OCI-LY7 (cell line): ENCODE measurements around the gene FAM240B. TPM values are rescaled to one million over a fixed set of nuclear protein-coding genes. Genes with fewer than 3 reads are reported as not detected.

Experiments
- BruUV-seq: library from RNA; stranded (reverse); fragments of 400-500 nt; replicated peaks from 2 replicates; lab custom pipeline; 2021; lab: Mats Ljungman, UMichigan
- CTCF ChIA-PET: fragments of 300-600 bp; sonication (Branson Sonifier 250); formaldehyde crosslinking; loops from one replicate; lab custom pipeline; 2022; ENCODE audit warnings: antibody characterized with exemption; ENCODE audit not compliant: unreplicated experiment; lab: Charles Lee
- POLR2A ChIA-PET: fragments of 300-600 bp; sonication (Branson Sonifier 250); formaldehyde crosslinking; loops from one replicate; lab custom pipeline; 2022; ENCODE audit warnings: antibody characterized with exemption; lab: Charles Lee
- DNase-seq: peaks from one replicate; pipeline ENCODE4 v3.0.0-alpha.2; 2015; ENCODE audit warnings: low spot score
- H2AFZ ChIP-seq: fragments of 200-600 bp; sonication (generic), shearing (Covaris generic); 2 replicates; pipeline ENCODE4 v1.6.1; 2014; ENCODE audit warnings: mild to moderate bottlenecking, antibody characterized with exemption, low read length, moderate library complexity
- H3K27ac ChIP-seq: fragments of 200-600 bp; sonication (generic); 2 replicates; pipeline ENCODE4 v1.5.1; 2014; ENCODE audit warnings: mixed run types, low read depth, mild to moderate bottlenecking, moderate library complexity, low read length, inconsistent platforms; ENCODE audit not compliant: poor library complexity, severe bottlenecking
- H3K36me3 ChIP-seq: fragments of 200-600 bp; sonication (generic); 2 replicates; pipeline ENCODE4 v1.6.1; 2014; ENCODE audit warnings: mild to moderate bottlenecking, antibody characterized with exemption, low read length, moderate library complexity, mixed read lengths; ENCODE audit not compliant: insufficient read depth
- H3K4me1 ChIP-seq: fragments of 200-600 bp; sonication (generic); 2 replicates; pipeline ENCODE4 v1.5.1; 2014; ENCODE audit warnings: mild to moderate bottlenecking, low read length; ENCODE audit not compliant: insufficient read depth, poor library complexity, severe bottlenecking
- H3K4me2 ChIP-seq: fragments of 200-600 bp; sonication (generic); 2 replicates; pipeline ENCODE4 v1.6.1; 2014; ENCODE audit warnings: mild to moderate bottlenecking, low read length
- H3K4me3 ChIP-seq: fragments of 200-600 bp; sonication (generic); 2 replicates; pipeline ENCODE4 v1.5.1; 2014; ENCODE audit warnings: mild to moderate bottlenecking, low read depth, low read length; ENCODE audit not compliant: poor library complexity, severe bottlenecking
- H3K79me2 ChIP-seq: fragments of 200-600 bp; sonication (generic); 2 replicates; pipeline ENCODE4 v1.6.1; 2016; ENCODE audit warnings: low read depth, mild to moderate bottlenecking, low read length, moderate library complexity, mixed read lengths; ENCODE audit not compliant: insufficient read depth
- H3K9me2 ChIP-seq: fragments of 200-600 bp; sonication (generic); 2 replicates; pipeline ENCODE4 v1.6.1; 2016; ENCODE audit warnings: mild to moderate bottlenecking, low read length, mixed read lengths; ENCODE audit not compliant: insufficient read depth
- H3K9me3 ChIP-seq: fragments of 200-600 bp; sonication (generic); 2 replicates; pipeline ENCODE4 v1.6.1; 2014; ENCODE audit warnings: mild to moderate bottlenecking, mixed run types, low read length, mixed read lengths
- H4K20me1 ChIP-seq: fragments of 200-600 bp; sonication (generic); 2 replicates; pipeline ENCODE4 v1.6.1; 2014; ENCODE audit warnings: mild to moderate bottlenecking, antibody characterized with exemption, low read length, moderate library complexity, mixed read lengths; ENCODE audit not compliant: insufficient read depth
- EZH2phosphoT487 ChIP-seq: fragments of 200-600 bp; sonication (generic); IDR thresholded peaks from 2 replicates; pipeline ENCODE4 v1.6.1; 2018; ENCODE audit warnings: low read depth, borderline replicate concordance, mild to moderate bottlenecking, mixed run types, antibody characterized with exemption, low read length, moderate library complexity, mixed read lengths
- intact Hi-C: fragments of 100-400 bp; cut with micrococcal nuclease; formaldehyde crosslinking; loops from one replicate; pipeline ENCODE4 v1.10.0; 2022; ENCODE audit not compliant: unreplicated experiment
- total RNA-seq, 2 experiments: library from RNA; depleted of rRNA in 1 of 2; stranded (reverse); fragments of >200 nt in 1 of 2; shearing (Covaris generic) in 1 of 2; gene quantifications; 2 replicates each; pipeline ENCODE4 v1.2.3, GENCODE V29; 2014 to 2022
- TF ChIP-seq, protein P1 (sequence below): fragments of 200-600 bp; sonication (generic); conservative IDR thresholded peaks from 2 replicates; pipeline ENCODE4 v1.5.1; 2014; ENCODE audit warnings: mild to moderate bottlenecking, antibody characterized with exemption, low read length, moderate library complexity, mixed read lengths

The FAM240B gene
- total RNA-seq, 2 experiments from 2014 or later: not detected

DNA sequence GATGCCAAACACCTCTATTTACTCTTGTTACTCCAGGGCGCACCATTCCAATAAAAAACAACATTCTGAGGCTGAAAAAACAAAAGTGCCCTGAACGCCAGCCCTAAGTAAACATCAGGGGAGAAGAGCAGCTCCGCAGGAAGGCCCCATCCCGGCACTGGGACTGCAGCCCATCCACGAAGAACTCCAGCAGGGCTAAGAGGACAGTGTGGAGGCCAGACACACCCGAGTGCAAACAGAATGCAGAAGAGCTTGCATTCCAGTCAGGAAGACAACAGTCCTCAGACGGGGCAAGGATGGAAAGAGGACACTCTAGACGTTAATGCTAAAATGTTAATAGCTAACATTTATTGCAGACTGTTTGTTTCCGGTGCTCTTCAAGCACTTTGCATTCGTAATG, 33.0 kb downstream of the FAM240B start:
- Histone ChIP-seq H3K4me2 (no peak overlapping the region), H3K36me3 (no peaks in the 10 kb centered on the region), H3K4me1 (no peaks in the 10 kb centered on the region), H3K4me3 (no peak overlapping the region), H3K9me3 (no peaks in the 10 kb centered on the region), H4K20me1 (no peaks in the 10 kb centered on the region), H3K79me2 (no peaks in the 10 kb centered on the region), H2AFZ (no peak overlapping the region), H3K9me2 (no peaks in the 10 kb centered on the region), H3K27ac (no peak overlapping the region)
- ChIA-PET POLR2A (interaction anchor here (0.7 kb wide), 1 partner anchor 1466 kb away, joined by 3 read pairs; no protein-coding TSS in a partner anchor), CTCF (no interaction called here)
- no TSS peak for BruUV-seq
- intact Hi-C loops: no loop called here
- no peak for DNase-seq
- TF ChIP-seq EZH2phosphoT487: no peak
- TF ChIP-seq, protein P1, sequence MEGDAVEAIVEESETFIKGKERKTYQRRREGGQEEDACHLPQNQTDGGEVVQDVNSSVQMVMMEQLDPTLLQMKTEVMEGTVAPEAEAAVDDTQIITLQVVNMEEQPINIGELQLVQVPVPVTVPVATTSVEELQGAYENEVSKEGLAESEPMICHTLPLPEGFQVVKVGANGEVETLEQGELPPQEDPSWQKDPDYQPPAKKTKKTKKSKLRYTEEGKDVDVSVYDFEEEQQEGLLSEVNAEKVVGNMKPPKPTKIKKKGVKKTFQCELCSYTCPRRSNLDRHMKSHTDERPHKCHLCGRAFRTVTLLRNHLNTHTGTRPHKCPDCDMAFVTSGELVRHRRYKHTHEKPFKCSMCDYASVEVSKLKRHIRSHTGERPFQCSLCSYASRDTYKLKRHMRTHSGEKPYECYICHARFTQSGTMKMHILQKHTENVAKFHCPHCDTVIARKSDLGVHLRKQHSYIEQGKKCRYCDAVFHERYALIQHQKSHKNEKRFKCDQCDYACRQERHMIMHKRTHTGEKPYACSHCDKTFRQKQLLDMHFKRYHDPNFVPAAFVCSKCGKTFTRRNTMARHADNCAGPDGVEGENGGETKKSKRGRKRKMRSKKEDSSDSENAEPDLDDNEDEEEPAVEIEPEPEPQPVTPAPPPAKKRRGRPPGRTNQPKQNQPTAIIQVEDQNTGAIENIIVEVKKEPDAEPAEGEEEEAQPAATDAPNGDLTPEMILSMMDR: no peak

DNA sequence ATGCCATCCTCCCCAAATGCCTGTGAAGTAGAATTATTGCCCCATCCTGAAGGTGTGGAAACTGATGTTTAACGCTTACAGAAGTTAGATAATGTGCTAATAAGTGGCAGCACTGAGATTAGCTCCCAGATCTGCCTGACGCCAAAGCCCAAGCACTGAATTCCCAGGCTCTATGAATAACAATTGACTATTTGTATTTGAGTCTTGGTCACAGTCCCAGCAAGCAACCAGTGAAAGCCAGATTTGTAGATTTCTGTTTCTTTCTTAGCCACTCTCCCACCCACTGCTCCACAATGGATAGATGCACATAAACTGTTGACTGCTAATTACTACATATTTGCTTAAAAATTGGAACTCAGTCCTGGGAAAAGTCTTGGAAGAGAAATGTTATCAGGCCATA, 34.4 kb downstream of the FAM240B start:
- Histone ChIP-seq H4K20me1 (no peaks in the 10 kb centered on the region), H3K4me1 (no peaks in the 10 kb centered on the region), H3K4me2 (no peak overlapping the region), H3K79me2 (no peaks in the 10 kb centered on the region), H3K9me2 (no peaks in the 10 kb centered on the region), H3K4me3 (no peak overlapping the region), H3K9me3 (no peaks in the 10 kb centered on the region), H3K36me3 (no peaks in the 10 kb centered on the region), H3K27ac (no peak overlapping the region), H2AFZ (no peak overlapping the region)
- no TSS peak for BruUV-seq
- ChIA-PET POLR2A (no interaction called here), CTCF (no interaction called here)
- DNase-seq: no peak
- intact Hi-C loops: no loop called here
- no peak for TF ChIP-seq EZH2phosphoT487
- TF ChIP-seq, protein P1: no peak

DNA sequence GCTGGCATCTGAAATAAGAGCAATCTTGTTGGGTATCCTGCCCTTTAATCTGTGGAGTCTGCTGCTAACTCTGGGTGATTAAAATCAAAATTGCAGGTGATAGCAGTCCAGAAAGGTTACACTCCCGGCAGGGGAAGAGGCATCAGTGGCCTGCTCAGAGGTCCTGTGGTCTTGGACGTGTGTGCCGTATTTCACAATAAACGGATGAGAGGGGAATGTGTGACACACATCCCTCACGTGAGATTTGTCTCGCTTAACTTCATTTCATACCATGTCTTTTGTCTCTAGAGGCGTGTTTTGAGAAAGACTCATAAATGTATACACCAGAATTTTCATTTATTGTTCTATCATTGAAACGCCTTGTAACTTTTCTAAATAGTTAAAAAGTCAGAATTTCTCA, 36.6 kb downstream of the FAM240B start:
- no peak overlapping the region for H3K4me2 ChIP-seq
- H3K27ac ChIP-seq: no peak overlapping the region
- H4K20me1 ChIP-seq: no peaks in the 10 kb centered on the region
- H2AFZ ChIP-seq: no peak overlapping the region
- no peaks in the 10 kb centered on the region for H3K9me3 ChIP-seq
- DNase-seq: no peak
- no peaks in the 10 kb centered on the region for H3K9me2 ChIP-seq
- no peak overlapping the region for H3K4me3 ChIP-seq
- intact Hi-C loops: no loop called here
- no peaks in the 10 kb centered on the region for H3K36me3 ChIP-seq
- no TSS peak for BruUV-seq
- no peak for TF ChIP-seq EZH2phosphoT487
- TF ChIP-seq, protein P1: no peak
- H3K4me1 ChIP-seq: no peaks in the 10 kb centered on the region
- H3K79me2 ChIP-seq: no peaks in the 10 kb centered on the region
- ChIA-PET POLR2A (no interaction called here), CTCF (no interaction called here)
